Thyroid gland (tissue), 4 donors: Measurements from ENCODE around the gene PREX1. TPM values are rescaled to one million over a fixed set of nuclear protein-coding genes. Genes with fewer than 3 reads are reported as not detected.

Source experiments
- DNase-seq, 2 donors: peaks; one replicate each; pipeline ENCODE4 v3.0.0-alpha.2; 2019
- H3K27ac ChIP-seq, 3 donors: fragments of 200-600 bp; sonication (generic); 1 replicate in 2 of 3; 2 replicates in 1 of 3; pipeline ENCODE4 v1.5.1; 2016 to 2019; ENCODE audit warnings: mild to moderate bottlenecking in 1 of 3, moderate library complexity in 1 of 3
- H3K27me3 ChIP-seq: fragments of 200-600 bp; sonication (generic); one replicate; pipeline ENCODE4 v1.5.1; 2019
- H3K36me3 ChIP-seq, 2 donors: fragments of 200-600 bp; sonication (generic); one replicate each; pipeline ENCODE4 v1.5.1; 2016 to 2019
- H3K4me1 ChIP-seq, 2 donors: fragments of 200-600 bp; sonication (generic); one replicate each; pipeline ENCODE4 v1.5.1; 2017 to 2019
- H3K4me3 ChIP-seq, 3 donors: fragments of 200-600 bp; sonication (generic); replicated peaks in 1 of 3; 1 replicate in 2 of 3; 2 replicates in 1 of 3; pipeline ENCODE4 v1.5.1; 2016; ENCODE audit warnings: mild to moderate bottlenecking in 1 of 3
- H3K9me3 ChIP-seq: fragments of 200-600 bp; sonication (generic); one replicate; pipeline ENCODE4 v1.5.1; 2017
- POLR2A ChIP-seq, 2 donors: fragments of 450-650 bp; IDR thresholded peaks; one replicate each; pipeline ENCODE4 v1.6.1; 2017; ENCODE audit warnings: antibody characterized with exemption in 2 of 2, mild to moderate bottlenecking in 2 of 2, moderate library complexity in 1 of 2
- WGBS, 2 donors: methylation state at CpG; one replicate each; pipeline ENCODE4 v1.1.5; 2017; 5-methylcytosine and 5-hydroxymethylcytosine counted together
- intact Hi-C: fragments of 100-400 bp; cut with DNase I; formaldehyde crosslinking; loops from one replicate; pipeline ENCODE4 v1.15.1; 2023
- total RNA-seq, 4 donors: library from RNA; depleted of rRNA; stranded (reverse); fragments of >200 nt; gene quantifications; one replicate each; pipeline ENCODE4 v1.2.3, GENCODE V29; 2016
- TF ChIP-seq, protein P1 (sequence below), 6 experiments: fragments of 200-600 bp in 3 of 6; fragments of 450-650 bp in 3 of 6; sonication (generic) in 3 of 6; IDR thresholded peaks; one replicate each; pipeline ENCODE4 v1.5.1; 2016 to 2019; ENCODE audit warnings: antibody characterized with exemption in 6 of 6, mild to moderate bottlenecking in 2 of 6, inconsistent platforms in 1 of 6, moderate library complexity in 1 of 6

Gene PREX1
- total RNA-seq, 4 donors from 2014 or later, result 10.2 to 42.7 (median 18.7) TPM

DNA sequence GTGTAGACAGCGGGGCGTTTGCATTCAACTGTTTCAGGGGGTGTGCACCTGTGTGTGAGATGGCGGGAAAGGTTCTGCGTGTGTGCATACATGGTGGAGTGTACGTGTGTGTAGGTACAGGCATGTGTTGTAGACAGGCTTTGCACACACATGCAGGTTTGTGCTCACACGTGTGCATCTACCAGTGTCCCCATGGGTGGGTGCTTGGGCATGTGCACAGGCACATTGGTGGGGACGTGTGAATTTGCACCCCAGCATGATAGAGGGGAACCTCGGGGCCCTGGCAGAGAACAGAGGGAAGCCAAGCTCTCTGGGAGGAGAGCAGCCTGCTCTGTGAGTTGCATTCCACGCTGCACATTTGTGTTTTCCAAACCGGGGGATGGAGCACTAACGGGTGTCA lies 250.2 kb downstream of the PREX1 start:
- DNase-seq, result no peak
- Histone ChIP-seq H3K9me3 (no peaks in the 10 kb centered on the region), H3K27me3 (no peaks in the 10 kb centered on the region), H3K4me3 (no peak overlapping the region), H3K4me1 (no peaks in the 10 kb centered on the region), H3K27ac (no peak overlapping the region), H3K36me3 (no peaks in the 10 kb centered on the region)
- intact Hi-C loops, result no loop called here
- TF ChIP-seq, protein P1, sequence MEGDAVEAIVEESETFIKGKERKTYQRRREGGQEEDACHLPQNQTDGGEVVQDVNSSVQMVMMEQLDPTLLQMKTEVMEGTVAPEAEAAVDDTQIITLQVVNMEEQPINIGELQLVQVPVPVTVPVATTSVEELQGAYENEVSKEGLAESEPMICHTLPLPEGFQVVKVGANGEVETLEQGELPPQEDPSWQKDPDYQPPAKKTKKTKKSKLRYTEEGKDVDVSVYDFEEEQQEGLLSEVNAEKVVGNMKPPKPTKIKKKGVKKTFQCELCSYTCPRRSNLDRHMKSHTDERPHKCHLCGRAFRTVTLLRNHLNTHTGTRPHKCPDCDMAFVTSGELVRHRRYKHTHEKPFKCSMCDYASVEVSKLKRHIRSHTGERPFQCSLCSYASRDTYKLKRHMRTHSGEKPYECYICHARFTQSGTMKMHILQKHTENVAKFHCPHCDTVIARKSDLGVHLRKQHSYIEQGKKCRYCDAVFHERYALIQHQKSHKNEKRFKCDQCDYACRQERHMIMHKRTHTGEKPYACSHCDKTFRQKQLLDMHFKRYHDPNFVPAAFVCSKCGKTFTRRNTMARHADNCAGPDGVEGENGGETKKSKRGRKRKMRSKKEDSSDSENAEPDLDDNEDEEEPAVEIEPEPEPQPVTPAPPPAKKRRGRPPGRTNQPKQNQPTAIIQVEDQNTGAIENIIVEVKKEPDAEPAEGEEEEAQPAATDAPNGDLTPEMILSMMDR (IDR thresholded peaks at IDR 0.05), result no peak
- no peak for TF ChIP-seq POLR2A (IDR thresholded peaks at IDR 0.05)
- 78 to 79% methylated on average over 11 of the region's 11 CpGs for WGBS, 2 donors

DNA sequence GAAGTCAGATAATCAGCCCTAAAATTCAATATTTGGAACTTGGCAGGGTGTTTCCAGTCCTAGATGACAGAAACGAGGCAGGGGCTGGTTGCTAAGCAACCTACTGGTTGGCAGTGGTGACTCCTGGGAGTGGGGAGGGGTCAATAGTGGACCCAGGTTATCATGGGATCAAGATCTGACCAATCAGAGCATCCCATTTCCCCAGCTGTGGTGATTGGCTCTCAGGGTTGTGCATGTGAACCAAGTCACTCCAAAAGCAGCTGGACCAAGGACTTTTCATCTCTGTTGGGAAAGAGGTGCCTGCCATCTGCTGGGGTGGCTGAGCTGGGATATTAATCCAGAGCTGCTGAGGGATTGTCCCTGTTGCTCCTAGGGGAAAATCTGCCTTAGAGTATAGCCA lies 253.4 kb downstream of the PREX1 start:
- DNase-seq, result no peak
- no peak overlapping the region for H3K4me3 ChIP-seq
- H3K4me1 ChIP-seq, result no peaks in the 10 kb centered on the region
- no peaks in the 10 kb centered on the region for H3K9me3 ChIP-seq
- no peak overlapping the region for H3K27ac ChIP-seq
- no peaks in the 10 kb centered on the region for H3K27me3 ChIP-seq
- 0% methylated on average over 1 of the region's 1 CpG for WGBS, 2 donors
- intact Hi-C loops, result no loop called here
- H3K36me3 ChIP-seq, result no peaks in the 10 kb centered on the region
- no peak for TF ChIP-seq POLR2A (IDR thresholded peaks at IDR 0.05)
- TF ChIP-seq, protein P1 (IDR thresholded peaks at IDR 0.05), result no peak

Other genes starting within 250 kb of the PREX1 start
- gene ARFGEF2, start 93.7 kb upstream of the PREX1 start, total RNA-seq, result 100 to 1,000 TPM in 2 of 4 donors, 10 to 100 TPM in 2; 92.3 to 131 (median 101) TPM
- gene CSE1L, start 218.3 kb upstream of the PREX1 start, total RNA-seq, result 10 to 100 TPM; 42.8 to 56.6 (median 45.0) TPM